Fibroblast of skin of scalp (primary cell): ENCODE measurements around the gene EVPL. TPM values are rescaled to one million over a fixed set of nuclear protein-coding genes. Genes with fewer than 3 reads are reported as not detected.
"Not testable (repeated sequence)": the region's sequence is repeated elsewhere in the genome, so short reads cannot be mapped to it uniquely, and the experiment has no call there.

Experiments used
- DNase-seq: peaks from one replicate; pipeline ENCODE4 v3.0.0-alpha.2; 2013
- polyA plus RNA-seq, 2 experiments: library from polyadenylated mRNA; unstranded; fragments of 120-200 nt; gene quantifications; one replicate each; pipeline ENCODE4 v1.2.1, GENCODE V29; 2013; ENCODE audit not compliant: insufficient read length in 2 of 2

The EVPL gene
- polyA plus RNA-seq (2013, experiment 1 of 2; ENCODE audit: insufficient read length), result not detected
- polyA plus RNA-seq (2013, experiment 2 of 2; ENCODE audit: insufficient read length), result 0.48 TPM

DNA sequence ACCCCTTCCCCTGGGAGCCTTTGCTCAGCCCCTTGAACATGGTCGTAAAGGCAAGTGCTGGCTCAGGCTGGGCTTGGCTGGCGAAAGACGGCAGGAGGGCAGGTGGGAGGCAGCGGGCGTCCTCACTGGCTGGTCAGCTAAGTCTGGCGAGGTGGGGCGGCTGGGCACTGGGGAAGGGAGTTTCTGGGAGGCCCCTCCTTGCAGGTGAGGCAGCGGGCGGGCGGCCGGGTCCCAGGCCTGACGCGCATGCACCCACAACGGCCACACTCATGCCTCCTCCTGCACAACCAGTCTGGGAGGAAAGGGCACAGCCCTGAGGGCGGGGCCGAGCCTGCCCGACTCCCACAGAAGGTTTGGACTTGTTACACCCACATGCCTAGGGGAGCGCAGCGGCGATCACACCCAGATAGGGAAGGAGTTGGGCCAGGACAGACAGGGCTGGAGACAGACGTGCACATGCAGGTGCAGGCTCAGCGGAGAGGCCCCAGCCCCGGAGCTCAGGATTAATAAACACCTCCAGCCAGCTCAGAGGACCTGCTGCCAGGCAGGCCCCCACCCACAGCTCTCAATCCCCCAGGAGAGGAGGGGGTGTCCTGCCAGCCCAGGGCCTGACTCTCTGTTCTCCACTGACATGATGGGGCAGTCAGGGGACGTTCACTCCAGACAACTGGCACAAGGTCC lies at the start of gene EVPL:
Gene EVPL, minus strand, starts transcription at position 148 of the 681 bp plus-strand sequence. Its CDS starts 108 bp downstream, at position 40.
- DNase-seq, result no peak

DNA sequence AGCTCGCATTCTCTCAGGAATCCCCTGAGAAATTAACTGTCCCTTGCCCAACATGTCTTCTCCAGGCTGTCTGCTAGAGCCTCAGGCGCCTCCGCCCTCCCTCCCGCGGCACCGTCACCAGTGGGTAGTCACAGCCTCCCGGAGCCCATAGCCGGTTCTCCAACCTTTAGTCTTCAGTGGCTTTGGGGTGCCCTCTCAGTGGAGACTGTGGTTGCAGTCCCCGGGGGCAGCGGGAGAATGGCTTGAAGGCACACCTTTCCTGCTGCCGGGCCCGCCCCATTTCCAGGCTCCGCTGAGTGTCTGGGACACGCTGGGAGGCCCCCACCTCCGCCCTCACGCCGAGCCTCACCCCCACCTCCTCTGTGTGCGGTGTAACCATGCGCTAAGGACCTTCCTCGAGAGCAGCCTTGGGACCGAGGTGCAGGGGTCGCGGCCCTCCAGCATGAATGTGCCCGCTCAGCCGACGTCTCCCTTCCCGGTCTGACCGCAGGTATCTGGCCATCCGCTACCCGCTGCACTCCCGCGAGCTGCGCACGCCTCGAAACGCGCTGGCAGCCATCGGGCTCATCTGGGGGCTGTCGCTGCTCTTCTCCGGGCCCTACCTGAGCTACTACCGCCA lies 49.1 kb upstream of the EVPL start:
- no peak for DNase-seq

DNA sequence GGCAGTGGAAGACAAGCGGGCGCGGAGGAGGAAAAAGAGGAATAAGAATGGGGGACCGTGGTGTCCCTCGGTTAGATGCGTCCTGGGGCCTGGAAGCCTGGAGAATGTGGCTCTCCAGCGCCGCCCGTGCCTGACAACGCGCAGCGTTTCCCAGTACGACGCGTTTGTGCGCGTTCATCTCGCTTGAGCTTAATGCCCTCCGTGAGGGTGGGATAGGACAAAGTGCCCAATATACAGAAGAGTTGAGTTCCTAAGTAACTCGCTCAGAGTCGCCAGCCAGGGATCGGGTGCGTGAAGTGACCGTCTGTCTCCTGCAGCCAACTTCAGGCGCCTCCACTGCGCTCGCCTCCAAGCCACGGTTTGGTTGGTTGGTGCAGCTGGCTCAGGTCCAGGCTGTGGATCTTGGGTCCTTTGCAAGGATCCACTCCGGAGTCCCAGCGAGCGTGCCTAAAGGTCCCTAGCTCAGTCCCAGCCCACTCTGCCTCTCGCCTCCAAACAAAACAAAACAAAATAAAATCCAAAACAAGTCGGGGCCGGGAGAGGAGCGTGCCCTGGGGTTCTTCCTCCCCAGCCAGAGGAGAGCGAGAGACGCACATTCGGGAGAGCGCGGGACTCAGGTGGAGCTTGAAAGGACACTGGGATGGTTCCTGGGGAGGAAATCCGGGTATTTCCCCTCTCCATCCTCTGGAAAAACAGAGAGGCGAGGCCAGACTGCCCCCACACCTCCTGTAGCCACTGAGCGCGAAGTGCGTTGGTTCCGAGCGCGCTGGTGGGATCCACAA lies 48.4 kb upstream of the EVPL start:
- DNase-seq, result no peak

DNA sequence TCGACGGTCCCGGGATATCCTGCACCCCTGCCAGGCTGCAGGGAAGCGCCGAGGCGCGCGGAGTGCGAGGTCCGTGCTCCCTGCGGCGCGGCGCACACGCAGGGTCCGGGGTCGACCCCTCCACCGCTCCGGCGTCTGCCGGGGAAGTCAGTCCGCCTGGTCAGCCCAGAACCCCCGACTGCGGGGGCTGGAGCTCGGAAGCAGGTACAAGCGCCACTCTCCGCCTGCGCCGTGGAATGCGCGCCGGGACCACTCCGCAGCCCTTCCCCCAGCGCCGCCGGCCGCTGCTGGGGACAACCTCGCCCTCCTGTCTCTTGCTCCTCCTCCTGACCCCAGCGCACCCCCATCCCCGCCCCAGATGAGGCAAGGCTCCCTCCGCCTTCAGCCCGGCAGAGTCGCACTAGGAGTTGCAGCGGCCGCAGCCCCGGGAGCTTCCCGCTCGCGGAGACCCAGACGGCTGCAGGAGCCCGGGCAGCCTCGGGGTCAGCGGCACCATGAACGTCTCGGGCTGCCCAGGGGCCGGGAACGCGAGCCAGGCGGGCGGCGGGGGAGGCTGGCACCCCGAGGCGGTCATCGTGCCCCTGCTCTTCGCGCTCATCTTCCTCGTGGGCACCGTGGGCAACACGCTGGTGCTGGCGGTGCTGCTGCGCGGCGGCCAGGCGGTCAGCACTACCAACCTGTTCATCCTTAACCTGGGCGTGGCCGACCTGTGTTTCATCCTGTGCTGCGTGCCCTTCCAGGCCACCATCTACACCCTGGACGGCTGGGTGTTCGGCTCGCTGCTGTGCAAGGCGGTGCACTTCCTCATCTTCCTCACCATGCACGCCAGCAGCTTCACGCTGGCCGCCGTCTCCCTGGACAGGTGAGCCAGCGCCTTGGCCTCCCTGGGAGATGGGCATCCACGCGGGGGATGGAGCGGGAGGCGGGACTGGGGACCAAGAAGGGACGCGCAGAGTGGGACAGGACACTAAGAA lies 47.6 kb upstream of the EVPL start, which contains the start of gene GALR2:
Gene GALR2, plus strand, starts transcription at position 392 of the 974 bp plus-strand sequence. Its CDS starts 103 bp downstream, at position 495.
- DNase-seq, result no peak

DNA sequence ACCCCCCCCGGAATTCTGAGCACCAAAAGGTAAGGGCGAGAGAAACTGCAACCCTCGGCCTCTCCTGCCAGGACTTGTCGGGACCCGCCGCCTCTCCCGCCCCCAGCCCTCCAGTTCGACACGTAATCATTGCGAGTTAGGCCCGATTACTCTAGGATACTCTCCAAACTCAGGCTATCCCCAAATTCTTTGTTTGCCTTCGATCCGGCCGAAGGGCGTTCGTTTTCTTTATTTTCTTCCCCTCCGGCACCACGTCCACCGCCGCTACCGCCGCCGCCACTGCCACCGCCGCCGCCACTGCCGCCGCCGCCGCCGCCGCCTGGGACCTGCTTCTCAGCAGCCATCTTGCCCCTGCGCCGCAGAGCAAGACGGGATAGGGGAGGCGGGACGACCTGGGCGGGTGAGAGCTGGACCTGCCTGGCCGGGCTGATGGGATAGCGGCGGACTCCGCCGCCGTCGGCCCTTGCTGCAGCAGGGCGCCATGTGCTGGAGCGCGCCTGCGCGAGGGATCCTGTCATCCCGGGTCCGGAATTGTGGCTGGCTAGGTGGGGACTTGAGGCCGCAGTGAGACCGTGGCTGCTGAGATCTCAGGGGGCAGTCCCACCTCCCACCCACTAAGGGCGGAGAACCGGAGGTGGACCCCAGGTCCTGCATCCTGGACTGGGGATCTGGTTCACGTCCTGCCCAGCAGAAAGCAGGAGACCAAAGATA lies 45.2 kb upstream of the EVPL start, which contains the start of gene SRP68:
Gene SRP68, minus strand, starts transcription at position 370 of the 711 bp plus-strand sequence. Its CDS starts 26 bp downstream, at position 344.
- peak; percentile 93 for DNase-seq

DNA sequence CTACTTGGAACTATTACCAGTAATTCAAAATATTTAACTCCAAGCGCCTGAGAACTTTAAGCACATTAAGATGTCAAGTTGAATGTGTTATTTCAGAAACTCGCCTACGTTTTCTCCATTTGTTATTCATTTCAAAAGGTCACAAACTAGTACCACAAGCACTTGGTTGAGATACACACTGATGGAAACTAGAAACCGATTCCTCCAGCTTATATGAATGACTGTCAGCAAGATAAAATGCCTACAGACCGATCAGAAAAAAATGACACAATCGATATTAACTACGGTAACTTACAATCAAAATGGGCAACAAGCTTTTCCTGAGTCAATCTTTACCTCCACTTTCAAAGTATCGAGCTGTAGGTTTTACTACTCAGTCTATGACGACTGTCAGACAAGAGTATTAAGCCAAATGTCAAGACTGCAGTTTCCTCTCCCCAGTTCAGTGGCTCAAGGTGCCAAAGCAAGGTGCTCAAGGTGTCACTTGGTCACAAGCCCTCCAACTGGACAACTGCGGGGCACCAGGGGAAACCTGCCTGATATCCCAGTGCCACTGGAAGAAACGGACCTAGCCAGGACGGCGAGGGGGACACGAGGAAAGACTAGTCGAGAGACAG lies 44.5 kb upstream of the EVPL start:
- no peak for DNase-seq

DNA sequence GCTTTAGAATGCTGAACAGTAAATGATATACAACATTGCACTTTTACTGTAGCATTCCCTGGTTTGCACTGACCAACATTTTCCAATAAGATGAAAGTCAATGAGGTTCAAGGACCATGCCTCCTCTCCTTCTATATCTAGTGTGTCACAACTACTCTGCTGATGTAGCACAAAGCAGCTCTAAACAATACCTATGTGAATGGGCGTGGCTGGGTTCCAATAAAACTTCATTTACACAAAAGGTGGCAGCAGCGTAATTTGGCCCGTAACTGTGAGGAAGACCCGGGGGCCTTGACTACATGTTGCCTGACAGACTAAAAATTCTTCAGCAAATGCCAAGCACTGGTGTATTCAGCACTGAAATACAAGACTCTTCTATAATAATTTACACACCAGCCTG lies 38.7 kb upstream of the EVPL start:
- no peak for DNase-seq

DNA sequence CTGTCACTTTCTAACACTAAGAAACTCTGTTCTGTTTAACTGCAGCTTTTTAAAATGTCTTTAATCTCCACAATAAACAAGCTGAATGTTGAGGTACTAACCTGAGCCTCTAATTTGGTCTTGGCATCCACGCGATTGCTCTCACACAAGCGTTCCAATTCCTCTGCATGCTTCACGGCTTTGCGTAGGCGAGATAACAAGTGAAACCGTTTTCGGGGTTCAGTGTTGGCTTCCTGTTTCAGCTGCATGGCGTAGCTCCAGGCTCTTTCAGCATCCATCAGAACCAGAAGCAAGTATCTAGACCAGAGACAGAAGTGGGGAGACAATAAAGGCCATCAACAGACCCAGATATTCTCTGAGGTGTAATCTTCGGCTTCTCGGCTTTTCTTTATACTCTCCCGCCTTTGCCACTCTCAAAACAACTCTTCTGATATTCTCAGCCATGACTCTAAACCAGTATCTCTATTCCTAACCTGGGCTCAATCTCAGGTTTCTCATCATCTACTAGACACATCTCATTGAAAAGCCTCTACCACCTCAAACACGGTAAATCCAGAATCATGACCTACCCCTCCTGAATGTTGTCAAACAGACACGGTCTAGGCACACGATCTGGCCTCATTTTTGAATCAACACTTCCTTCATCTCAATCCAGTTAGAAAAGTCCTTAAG lies 36.9 kb upstream of the EVPL start:
- no peak for DNase-seq

DNA sequence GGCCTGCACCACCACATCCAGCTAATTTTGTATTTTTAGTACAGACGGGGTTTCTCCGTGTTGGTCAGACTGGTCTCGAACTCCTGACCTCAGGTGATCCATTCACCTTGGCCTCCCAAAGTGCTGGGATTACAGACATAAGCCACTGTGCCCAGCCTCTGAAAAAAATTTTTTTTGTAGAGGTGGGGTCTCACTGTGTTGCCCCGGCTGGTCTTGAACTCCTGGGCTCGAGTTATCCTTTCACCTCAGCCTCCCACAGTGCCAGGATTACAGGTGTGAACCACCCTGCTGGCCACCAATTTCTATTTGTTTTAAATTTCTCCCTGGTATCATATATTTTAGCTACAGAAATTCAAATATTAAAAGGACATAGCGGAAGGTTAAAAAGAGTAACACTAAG lies 31.2 kb upstream of the EVPL start:
- DNase-seq, result not testable (repeated sequence)

DNA sequence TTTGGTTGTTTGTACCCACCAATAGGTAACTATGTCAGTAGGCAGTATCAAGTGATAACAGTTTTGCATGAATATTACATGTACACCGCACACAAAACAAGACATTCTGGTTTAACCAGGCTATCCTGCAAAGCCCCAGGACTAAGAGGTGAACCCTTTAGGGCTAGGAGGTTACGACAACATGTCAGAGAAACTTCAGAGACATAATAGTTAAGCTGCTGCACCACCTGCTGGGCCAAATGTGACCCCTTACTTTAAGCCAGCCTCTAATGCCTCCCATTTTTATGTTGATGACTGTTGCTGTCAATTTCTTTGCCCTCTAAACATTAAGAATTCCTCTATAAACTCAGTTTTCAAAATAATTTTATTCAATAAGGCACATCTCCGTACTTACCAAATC lies 29.8 kb upstream of the EVPL start:
- DNase-seq, result no peak

DNA sequence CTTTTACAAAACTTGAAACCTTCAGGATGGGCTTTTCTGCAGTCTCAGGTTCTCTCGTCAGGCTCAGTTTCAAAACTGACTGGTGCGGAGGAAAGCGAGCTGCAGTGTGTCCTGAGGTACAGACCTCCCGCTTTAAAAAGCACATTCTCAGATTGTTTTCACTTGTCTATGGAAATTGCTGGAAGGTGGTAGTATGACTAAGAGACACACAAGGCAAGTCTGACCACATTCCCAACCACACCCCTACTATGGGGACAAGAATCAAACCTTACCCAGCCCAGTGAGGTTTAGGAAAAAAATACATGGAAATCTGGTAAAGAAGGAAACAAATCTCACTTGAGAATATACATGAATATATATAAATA lies 27.0 kb upstream of the EVPL start:
- DNase-seq, result no peak

DNA sequence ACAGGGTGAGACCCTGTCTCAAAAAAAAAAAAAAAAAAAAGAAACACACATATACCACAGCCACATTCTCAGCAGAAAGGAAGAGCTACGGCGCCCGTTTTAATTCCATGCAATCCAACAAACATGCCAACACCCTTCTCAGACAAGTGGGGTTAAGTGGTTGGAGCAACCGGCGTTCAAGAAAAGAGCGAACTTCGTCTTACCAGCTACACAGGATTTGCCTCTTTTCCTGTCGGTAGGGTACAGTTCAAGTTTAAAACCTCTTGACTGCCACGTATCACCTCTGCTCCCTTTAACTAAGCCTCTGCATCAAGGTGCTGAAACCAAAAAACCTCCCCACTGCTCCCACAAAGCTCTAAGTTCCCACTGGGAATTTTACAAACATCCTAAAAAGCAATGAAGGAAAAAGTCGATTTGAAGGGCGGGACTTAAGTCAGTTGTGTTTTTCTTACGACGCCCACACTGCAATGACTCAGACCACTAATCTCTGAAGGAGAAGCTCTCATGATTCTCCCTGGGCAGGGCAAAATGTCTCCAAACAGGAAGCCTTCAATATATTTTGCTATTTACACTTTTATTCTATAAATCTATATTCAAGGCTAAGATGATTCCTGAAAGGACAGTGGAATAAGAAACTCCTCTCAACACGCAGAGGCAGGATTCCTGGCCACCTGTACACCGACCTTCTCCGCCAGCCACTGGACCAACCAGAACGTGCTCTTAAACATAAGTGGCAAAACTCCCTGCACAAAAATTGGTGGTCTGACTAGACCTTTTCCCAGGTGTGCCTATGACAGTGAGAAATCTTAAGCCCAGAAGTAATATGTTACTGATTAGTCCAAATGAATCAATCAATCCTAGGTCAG lies 26.4 kb upstream of the EVPL start:
- DNase-seq, result peak; percentile 49

DNA sequence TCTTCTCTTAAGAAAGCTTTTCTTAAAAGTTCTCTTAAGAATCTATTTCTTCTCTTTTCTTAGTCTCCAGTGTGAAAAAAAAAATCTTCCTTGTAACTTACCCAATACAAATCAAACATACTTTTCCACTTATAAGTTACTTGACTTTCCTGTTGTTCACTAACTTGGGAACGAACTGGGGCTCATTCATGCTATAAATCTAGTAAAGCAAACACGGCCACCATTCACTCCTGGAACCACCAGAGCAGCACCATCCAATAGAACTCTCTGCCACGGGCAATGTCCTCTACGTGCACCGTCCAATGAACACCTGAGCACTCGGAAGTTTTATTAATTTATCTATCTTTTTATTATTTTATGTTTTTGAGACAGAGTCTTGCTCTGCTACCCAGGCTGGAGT lies 24.5 kb upstream of the EVPL start:
- no peak for DNase-seq

DNA sequence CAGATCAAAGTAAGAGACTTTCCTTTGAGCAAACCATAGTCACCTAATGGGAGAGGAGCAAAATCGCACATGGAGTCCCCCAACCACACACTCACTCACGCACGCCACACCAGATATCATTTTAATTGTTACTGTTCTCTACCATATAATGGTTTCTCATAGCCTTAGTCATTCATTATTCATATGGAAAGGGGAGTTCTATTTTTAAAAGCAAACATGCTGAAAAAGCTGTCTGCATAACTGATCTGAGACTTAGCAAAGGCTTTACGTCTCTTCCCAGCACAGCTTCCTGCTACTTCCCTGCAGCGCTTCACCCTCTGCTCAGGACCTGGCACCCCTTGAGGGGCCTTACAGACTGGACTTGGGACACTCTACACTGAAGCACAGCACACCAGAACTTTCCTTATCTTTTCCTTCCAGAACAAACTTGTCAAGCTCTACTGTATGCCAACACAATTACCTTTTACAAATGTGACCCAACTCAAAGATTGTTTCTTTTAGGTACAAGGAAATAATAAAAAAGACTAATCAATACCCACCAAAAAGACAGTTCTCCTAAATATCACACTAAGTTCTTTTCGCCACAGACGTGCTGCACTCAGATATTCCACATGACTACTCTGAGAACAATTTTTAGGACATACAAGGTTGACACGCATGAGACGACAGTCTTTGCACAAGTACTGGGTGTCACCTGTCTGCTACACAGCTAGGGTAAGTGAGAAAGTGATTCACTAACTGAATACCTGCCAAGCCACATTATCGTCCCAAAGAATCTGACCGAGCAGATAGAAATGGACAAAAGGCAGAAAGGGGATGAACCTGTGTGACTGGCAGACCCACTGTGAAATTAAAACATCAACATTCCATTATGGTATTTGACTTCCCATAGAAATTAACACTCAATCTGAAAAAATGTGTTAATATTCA lies 23.7 kb upstream of the EVPL start:
- DNase-seq, result no peak

DNA sequence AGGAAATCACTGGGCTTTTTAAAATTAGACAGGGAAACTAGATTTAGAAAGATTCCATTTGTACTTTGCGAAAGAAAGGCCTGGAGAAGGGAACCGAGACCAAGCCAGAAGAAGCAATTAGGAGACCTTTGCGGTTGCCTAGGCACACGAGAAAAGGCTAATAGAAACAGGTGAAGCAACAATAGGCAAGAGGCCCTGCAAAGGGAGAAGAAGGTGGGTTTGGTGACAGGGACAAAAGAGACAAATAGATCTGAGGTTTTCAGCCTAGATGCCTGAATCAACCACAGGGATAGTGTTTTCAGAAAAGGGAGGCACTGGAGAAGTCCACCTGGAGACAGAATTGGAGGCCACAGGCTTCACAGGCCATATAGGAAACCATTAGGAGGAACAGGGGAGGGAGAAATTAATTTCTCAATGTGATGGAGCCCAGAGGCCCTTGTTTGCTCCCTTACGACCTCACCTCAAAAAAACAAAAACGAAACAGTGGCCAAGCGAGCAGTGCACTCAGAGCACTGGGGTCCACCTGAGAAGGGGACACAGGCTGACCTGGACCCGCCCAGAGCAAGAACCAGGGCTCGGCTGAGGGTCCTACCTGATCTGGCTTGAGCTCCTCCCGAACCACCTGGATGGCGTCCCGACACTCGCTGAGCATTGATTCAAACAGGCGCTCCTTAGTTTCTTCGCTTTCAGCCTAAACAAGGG lies 22.9 kb upstream of the EVPL start:
- DNase-seq, result no peak

DNA sequence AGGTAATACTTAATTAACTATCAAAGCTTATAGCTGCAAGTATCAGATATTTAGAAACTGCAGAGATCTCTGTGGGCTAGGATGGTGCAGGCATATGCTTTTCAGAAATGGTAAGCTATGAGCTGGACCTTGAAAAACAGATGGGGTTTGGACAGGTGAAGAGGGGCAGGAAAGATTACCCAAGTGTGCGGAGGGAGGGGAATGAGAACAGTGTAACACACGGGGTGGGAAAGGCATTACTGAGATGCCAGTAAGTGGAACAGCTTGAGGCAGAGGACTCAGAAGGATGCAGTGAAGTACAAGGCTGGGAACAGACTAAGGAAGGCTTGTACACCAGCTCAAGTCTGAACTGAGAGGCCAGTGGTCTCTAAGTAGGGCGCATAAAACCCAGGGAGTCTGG lies 22.1 kb upstream of the EVPL start:
- DNase-seq, result no peak

DNA sequence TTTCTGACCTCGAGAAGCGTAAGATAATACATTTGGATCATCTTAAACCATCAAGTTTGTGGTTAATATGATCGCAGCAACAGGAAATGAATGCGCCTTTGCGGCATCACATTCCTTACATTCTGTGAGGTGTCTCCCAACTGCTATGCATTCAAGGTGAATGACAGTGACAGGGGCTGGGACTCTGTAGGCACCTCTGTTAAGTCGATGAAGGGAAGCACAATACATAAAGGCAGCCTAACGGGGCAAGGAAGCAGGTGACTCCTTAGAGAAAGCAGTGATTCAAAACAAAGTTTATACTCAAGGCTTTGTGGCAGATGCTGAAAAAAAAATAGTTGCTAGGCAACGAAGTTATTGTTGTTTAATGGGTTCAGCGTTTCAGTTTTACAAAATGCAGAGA lies 21.6 kb upstream of the EVPL start:
- DNase-seq, result peak; percentile 27
